ENCODE measurements around the gene SKI.

The SKI gene

DNA sequence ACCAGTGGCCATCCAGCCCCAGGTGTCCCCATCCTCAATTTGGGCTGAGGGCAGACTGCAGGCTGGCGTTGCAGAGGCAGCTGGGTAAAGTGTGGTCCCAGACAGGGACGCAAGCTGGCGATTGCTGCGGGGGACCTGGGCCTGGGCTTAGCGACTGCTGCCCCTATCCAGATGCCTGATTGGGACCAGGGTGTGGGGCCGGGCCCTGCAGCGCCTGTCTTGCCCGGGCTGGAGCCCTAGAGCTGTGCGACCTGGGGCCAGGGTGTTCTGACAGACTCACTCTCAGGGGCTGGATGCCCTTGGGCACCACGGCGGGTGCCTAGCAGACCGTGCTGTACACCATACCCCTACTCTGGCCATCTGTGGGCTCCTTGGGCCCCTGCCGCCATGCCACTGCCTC, 17.3 kb upstream of the SKI start:
- DNase-seq: no peak

DNA sequence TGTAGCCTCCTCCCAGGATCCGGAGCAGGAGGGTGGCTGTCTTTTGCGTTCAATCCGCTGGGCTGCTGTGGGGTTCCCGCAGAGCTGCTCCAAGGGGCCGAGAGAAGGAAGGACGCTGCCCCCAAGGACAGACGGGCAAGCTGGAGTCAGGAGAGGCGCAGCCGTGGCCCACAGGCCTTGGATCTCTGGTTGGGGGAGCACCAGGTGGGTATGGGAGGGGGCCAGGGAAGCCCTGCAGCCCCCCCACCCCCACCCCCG, 15.9 kb upstream of the SKI start:
- no peak for DNase-seq

DNA sequence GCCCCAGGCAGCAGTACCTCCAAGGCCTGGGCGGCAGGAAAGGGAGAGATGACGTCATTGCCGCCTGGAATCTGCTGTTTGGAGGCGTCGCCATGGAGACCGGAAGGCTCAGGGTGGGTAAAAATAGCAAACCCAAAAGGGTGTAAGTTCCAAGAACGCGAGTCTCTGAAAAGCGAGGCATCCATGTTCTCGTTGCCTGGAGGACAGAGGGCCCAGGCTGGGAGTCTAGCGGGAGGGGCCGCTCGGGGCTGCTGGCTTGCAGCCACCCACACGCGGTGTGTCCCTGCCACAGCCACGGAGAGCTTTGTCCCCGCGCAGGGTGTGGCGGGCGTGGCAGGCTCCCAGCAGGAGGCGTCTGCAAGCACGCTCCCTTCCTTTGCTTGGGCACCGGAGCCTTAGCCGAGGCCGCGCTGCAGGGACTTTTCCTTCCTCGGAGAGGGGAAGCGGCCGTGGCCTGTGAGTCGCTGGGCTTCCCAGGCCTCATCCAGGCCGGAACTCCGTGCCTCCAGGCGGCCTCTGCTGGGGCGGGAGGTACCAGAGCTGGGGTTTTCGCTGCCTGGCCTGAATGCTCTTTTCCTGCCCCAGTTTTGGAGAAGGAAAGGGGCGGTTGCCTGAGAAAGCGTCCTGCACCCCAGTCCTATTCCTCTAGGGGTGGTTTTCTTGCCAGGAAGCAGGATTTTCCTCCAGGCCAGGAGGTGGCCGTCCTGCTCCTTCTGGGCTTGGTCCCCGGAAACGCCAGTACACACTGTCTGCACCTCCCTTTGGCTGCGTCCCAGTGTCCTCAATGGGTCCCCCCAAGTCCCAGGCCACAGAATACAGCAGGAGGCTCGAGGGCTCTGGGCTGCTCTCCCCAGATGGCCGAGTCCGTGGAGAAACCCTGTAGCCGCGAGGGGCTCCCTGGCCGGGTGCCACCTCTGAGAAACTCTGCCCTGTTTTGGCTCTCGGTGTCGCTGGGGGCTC, 15.3 kb upstream of the SKI start:
- peak; percentile 92 for DNase-seq

DNA sequence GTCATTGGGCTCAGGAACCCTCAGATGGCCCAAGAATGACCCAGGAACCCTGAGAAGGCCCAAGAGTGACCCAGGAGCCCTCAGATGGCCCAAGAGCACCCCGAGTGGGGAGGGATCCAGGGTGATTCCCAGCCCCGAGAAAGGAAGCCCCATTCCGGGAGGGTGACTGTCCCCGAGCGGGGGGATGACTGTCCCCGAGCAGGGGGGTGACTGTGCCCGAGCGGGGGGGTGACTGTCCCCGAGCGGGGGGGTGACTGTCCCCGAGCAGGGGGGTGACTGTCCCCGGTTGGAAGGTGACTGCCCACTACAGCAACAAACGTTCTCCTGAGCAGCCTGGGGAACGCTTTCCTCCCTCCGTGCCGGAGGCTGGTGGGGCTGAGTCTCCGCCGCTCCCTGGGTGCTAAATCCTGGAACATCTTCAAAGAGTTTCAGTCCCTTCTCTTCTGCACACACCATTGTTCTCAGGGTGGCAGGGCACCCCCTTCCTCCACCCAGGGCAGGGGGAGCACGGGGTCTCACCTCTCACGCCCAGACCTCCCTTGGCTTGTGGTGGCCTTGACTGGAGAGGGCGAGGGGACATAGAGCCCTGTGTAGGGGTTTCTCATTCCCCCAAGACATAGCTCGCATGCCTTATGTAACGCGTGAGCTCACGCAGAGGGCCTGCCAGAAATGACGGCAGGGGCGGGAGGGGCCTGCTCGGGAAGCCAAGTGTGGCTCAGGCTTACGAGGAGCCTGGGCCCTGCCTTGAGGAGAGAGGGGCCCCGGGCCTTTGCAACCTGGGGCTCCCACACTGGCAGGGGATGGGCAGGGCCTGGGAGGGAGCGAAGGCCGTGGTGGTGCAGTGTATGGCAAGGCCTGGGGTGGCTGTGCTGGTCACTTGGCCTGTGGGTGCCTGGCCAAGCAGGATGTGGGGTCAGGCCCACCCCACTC, 14.3 kb upstream of the SKI start:
- no peak for DNase-seq

GRCh38 chr1:2214541-2215241, 13.4 kb upstream of the SKI start:
- DNase-seq: no peak

DNA sequence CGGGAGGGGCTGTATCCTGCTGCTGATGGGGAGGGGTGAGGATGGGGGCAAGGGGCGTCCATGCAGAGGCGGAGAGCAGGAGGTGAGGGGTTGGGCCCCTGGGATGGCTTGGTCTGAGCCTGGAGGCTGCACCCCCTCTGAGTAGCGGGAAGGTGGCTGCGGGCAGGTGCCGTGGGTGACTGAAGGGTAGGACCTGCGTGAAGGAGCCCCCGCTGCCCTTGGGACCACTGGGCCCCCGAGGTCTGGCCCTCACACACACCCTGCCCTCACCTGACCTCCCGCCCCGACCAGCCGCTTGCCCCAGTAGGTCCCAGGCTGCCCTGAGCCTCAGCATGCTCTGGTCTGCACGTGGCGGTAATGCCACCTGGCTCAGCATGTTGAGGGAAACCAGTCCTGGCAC, 12.8 kb upstream of the SKI start:
- no peak for DNase-seq

DNA sequence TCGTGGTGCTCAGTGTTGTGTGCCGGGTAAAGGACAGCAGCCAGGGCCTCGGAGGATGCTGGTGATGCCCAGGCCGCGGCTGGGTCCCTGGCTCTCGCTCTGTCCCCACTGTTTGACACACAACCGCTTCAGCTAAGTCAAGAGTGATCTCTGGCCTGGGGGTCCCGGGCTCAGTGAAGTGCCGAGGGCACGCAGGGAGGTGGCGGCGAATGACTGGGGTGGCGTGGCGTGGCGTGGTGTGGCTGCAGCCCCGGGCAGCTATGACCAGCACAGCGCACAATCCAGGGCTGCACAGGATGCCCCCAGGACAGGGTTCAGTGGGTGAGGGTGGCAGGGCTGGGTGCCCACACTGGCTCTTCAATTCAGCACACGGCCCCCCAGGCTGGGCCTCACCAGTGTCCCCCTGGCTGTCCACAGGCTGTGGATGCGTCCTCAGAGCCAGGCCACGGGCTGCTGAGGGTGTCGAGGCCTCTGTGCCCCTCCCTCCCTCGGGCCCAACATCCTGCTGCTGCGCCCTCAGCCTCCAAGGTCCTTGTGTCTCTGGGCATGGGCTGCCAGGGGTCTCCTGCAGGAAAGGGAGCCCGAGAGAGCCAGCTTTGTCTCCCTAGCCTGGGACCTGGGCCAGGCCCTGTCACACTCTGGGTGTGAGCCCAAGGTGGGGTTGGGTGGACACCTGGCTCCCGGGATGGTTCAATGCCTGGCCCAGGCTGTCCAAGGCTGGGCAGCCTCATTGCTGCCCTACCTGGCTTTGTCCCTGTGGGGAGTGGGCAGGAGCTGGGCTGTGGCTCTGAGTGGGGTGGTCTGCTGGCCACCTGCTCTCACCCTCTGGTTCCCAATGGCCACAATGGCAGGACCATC, 12.0 kb upstream of the SKI start:
- DNase-seq: no peak

- no peak for DNase-seq
Observed at GRCh38 chr1:2216767-2217058, 11.4 kb upstream of the SKI start.

DNA sequence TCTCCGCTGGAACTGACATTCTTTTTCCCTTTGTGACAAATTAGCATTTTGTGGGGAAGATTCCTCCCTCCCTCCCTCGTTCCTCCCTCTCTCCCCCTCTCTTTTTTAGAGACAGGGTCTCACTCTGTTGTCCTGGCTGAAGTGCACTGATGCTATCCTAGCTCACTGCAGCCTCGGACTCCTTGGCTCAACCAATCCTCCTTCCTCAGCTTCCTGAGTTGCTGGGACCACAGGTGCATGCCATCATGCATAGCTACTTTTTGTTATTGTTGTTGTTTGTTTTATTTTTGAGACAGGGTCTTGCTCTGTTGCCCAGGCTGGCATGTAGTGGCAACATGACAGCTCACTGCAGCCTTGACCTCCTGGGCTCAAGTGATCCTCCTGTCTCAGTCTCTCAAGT, 6.8 kb upstream of the SKI start:
- no peak for DNase-seq

GRCh38 chr1:2224170-2224584, 3.9 kb upstream of the SKI start:
- no peak for DNase-seq

GRCh38 chr1:2224631-2225428, 3.3 kb upstream of the SKI start:
- DNase-seq: no peak

DNA sequence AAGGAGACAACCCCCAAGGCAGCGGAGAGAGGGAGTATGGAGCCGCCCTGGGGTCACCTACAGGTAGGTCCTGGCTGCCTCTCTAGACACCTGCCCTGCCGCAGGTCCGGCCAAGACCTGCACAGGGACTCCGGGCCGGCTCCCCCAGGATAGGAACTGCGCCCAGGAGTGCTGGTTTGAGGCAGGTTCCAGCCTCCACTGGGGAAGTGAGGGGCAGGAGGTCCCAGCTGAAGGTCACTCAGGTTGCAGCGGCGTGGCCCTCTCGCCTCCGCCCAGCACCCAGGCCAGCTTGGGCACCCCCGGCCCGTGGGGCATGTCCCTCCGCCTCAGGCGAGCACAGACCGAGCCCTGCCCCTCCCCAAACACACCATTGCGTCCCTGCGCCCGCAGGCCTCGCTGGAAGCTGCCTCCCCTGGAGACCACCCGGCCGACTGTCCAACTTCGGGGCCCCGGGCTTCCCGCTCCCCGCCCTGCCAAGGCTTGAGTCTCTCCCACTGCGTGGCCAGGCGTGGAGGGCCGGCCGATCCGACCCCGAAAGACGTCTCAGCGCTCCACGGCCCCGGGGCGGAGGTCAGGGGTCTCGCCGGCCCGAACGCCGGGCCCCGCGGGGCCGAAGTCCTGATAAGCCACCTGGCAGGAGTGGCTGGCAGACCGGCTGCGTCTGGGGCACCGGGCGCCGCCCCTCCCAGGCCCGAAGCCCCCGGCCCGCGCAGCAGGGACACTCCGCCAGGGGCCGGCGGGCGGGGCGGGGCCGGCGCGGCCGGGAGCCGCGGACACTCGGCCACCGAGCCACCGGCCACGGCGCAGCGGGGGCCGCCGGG, 1.4 kb upstream of the SKI start:
- no peak for DNase-seq

DNA sequence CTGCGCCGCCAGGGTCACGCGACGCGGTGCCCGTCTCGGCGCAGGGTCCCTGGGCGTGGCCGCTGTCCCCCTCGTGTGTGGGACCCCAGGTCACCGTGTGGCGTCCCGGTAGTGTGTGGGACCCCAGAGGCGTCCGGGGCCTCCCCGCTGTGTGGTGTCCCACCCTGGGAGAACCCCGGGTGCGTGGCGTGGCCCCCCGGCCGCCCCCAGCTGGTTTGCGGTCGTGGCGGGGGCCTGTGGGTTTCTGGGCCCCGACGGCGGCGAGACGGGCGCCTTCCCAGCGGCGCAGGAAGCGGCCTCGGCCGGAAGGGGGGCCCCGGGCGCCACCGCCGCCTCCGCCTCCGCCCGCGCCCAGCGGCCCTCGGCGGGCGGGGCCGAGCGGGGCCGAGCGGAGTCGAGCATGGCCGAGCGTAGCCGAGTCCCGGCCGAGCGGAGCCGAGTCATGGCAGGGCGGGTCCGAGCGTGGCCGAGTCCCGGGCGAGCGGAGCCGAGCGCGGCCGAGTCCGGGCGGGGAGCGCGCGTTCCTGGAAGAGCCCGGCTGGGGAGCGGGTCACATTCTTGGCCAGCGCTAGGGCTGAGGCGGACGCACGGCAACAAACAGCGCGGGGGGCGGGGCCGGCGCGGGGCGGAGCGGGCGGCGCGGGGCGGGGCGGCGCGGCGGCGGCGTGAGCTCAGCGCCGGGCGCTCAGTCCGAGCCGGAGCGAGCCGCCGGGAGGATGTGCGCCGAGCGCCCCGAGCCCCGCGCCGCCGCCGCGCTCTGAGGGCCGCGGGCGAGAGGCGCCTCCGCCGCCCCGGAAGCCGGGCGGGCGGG, 568 bp upstream of the SKI start:
- peak; percentile 83 for DNase-seq

DNA sequence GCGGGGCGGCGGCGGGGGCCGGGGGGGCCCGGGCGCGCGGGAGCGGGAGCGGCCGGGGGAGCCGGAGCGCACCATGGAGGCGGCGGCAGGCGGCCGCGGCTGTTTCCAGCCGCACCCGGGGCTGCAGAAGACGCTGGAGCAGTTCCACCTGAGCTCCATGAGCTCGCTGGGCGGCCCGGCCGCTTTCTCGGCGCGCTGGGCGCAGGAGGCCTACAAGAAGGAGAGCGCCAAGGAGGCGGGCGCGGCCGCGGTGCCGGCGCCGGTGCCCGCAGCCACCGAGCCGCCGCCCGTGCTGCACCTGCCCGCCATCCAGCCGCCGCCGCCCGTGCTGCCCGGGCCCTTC, 546 bp downstream of the SKI start:
- DNase-seq: no peak

- peak; percentile 54 for DNase-seq
Observed at GRCh38 chr1:2229037-2229864, 1.1 kb downstream of the SKI start.

DNA sequence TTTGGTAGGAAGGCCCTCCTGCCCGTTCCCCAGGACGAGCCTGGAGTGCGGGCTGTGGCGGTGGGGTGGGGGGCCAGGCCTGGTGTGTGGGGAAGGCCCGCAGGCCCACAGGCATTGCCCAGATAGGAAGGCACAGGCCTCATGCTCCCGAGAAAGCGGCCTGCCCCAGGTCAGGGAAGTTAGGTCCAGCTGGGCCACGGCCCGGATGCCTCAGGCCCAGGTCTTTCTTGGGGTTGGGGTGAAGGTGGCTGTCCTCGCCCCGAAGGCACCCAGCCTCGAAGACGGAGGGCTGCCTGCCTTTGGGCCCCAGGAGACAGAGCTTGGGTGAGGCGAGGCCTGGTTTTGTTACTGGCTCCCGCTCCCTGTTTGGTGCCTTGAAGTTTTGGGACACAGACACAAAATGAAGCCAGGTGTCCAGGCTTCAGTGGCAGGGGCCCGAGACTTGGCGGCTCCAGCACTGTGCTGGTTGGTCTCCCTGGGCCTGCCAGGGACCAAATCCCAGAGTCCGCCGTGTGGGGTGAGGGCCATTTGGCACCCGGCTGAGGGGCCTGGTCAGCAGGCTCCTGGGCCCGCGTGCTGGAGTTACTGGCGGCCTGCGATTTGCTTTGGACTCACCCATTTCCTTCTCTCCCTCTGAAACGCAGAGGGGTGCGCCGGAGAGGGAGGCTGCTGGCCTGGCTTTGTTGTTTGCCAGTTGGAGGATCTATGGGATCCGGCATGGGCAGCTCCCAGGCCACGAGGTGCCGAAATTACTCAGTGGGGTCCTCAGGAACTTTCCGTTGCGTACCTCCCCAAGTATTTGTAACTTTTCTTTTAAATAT, 2.0 kb downstream of the SKI start:
- no peak for DNase-seq

DNA sequence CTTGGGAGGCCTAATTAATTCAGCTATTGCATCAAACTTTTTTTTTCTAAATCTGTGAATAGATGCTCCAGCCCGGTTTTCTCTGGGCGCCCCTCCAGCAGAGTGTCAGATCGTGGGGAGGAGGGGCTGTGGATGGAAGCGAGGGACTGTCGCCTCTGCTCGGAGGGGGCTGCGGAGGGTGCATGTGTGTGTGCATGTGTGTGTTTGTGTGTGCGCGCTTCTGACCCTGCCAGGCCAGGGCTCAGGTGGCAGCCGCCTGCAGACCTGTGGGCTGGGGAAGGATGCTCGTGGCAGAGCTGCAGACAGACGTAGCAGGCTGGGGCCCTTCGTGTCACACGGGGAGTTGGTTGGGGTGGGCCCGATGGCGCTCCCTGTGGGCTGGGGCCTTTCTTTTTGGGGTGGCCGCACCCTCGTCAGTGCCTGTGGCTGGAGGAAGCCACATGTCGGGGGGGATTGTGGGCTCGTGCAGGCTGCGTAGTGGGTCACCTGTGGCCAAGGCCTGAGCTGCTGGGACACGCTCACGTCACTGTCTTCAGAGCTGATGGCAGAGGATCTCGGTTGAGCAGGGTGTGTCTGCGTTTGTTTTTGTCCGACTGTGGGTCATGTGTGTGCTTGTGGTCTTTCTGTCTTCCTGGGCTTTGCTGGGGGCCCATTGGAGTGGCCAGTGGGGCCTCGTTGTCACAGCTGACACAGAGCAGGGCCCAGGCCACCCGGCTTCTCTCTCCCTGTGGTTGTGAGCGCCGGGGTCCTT, 2.8 kb downstream of the SKI start:
- no peak for DNase-seq

Measured in NCI-H226 (cell line).